Adrenal gland (tissue), 5 donors: ENCODE measurements around the gene KRTAP4-5.
"Not testable (repeated sequence)": the region's sequence is repeated elsewhere in the genome, so short reads cannot be mapped to it uniquely, and the experiment has no call there.

Source experiments
- POLR2A ChIP-seq, 2 donors: fragments of 450-650 bp; IDR thresholded peaks; one replicate each; pipeline ENCODE4 v1.6.1; 2017; ENCODE audit warnings: antibody characterized with exemption in 2 of 2, mild to moderate bottlenecking in 2 of 2, moderate library complexity in 1 of 2
- TF ChIP-seq, protein P1 (sequence below), 6 experiments: fragments of 450-650 bp in 4 of 6; fragments of 200-600 bp in 2 of 6; sonication (generic) in 1 of 6; IDR thresholded peaks; 1 replicate in 5 of 6; 2 replicates in 1 of 6; pipeline versions ENCODE4 v1.5.1 to v1.8.0; 2016 to 2021; ENCODE audit warnings: antibody characterized with exemption in 6 of 6, mild to moderate bottlenecking in 2 of 6, moderate library complexity in 1 of 6
- donor health status: DM: no; HTN: no; CAD: no.

DNA sequence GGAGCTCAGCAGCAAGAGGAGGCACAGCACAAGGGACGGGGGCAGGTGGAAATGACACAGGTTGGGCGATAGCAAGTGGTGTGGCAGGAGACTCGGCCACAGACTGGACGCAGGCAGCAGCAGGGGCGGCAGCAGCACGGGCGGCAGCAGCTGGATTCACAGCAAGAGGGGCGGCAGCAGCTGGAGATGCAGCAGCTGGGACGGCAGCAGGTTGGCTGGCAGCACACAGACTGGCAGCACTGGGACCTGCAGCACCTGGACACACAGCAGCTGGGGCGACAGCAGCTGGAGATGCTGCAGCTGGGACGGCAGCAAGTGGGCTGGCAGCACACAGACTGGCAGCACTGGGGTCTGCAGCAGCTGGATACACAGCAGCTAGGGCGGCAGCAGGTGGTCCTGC, 9.8 kb downstream of the KRTAP4-5 start:
- TF ChIP-seq, protein P1, sequence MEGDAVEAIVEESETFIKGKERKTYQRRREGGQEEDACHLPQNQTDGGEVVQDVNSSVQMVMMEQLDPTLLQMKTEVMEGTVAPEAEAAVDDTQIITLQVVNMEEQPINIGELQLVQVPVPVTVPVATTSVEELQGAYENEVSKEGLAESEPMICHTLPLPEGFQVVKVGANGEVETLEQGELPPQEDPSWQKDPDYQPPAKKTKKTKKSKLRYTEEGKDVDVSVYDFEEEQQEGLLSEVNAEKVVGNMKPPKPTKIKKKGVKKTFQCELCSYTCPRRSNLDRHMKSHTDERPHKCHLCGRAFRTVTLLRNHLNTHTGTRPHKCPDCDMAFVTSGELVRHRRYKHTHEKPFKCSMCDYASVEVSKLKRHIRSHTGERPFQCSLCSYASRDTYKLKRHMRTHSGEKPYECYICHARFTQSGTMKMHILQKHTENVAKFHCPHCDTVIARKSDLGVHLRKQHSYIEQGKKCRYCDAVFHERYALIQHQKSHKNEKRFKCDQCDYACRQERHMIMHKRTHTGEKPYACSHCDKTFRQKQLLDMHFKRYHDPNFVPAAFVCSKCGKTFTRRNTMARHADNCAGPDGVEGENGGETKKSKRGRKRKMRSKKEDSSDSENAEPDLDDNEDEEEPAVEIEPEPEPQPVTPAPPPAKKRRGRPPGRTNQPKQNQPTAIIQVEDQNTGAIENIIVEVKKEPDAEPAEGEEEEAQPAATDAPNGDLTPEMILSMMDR (IDR thresholded peaks at IDR 0.05), result not testable (repeated sequence)
- not testable (repeated sequence) for TF ChIP-seq POLR2A (IDR thresholded peaks at IDR 0.05)
